Measurements from ENCODE around the gene XXYLT1. TPM values are rescaled to one million over a fixed set of nuclear protein-coding genes. Genes with fewer than 3 reads are reported as not detected.
A peak's percentile ranks its signal among the peaks of the same experiment; 100 is the strongest.

Gene XXYLT1
- total and polyA plus RNA-seq, 9 of the 15 experiments (the other 6 are each of a cell fraction or from before 2014, with no cell fraction given), result 1.9 to 18.9 (median 15.0) TPM

GRCh38 chr3:195117978-195118581 is 152.9 kb downstream of the XXYLT1 start (continued):
- TF ChIP-seq ATF7 (IDR thresholded peaks at IDR 0.05), result peak; percentile 43
- TF ChIP-seq PRMT5 (CRISPR knock-in tag; IDR thresholded peaks at IDR 0.05), result no peak
- no peak for TF ChIP-seq SAFB (IDR thresholded peaks at IDR 0.05; ENCODE audit: borderline replicate concordance, low read depth, low read length)
- no peak for TF ChIP-seq RHOXF2B (CRISPR knock-in tag; conservative IDR thresholded peaks at IDR 0.05)
- no peak for TF ChIP-seq ZNF184 (CRISPR knock-in tag; IDR thresholded peaks at IDR 0.05)
- no peak for TF ChIP-seq ARID3B (CRISPR knock-in tag; IDR thresholded peaks at IDR 0.05; ENCODE audit: borderline replicate concordance)
- no peak; the same call in 1 of the 2 replicates for TF ChIP-seq MYC (IDR thresholded peaks at IDR 0.05; ENCODE audit: low read depth, low read length)
- no peak for TF ChIP-seq MYC (CRISPR knock-in tag; IDR thresholded peaks at IDR 0.05; ENCODE audit: borderline replicate concordance, low read depth)
- 0 out of 2 replicates have a peak, but pooled peaks have one; percentile 13 for TF ChIP-seq SMC3 (conservative IDR thresholded peaks at IDR 0.05; ENCODE audit: insufficient read depth, low read depth, low read length)
- no peak for TF ChIP-seq NR2C2 (CRISPR knock-in tag; IDR thresholded peaks at IDR 0.05)
- no peak for TF ChIP-seq NR2C2 (tag; IDR thresholded peaks at IDR 0.05)
- no peak for TF ChIP-seq CREBBP (IDR thresholded peaks at IDR 0.05; ENCODE audit: low read depth, low read length)
- no peak for TF ChIP-seq ZFP36 (IDR thresholded peaks at IDR 0.05; ENCODE audit: low read depth, low read length, partially characterized antibody)
- no peak for TF ChIP-seq SIN3B (IDR thresholded peaks at IDR 0.05; ENCODE audit: low read depth)
- TF ChIP-seq TAF9B (IDR thresholded peaks at IDR 0.05; ENCODE audit: partially characterized antibody), result no peak
- peak; percentile 97 for TF ChIP-seq CBFA2T3 (IDR thresholded peaks at IDR 0.05)
- TF ChIP-seq, protein P1, sequence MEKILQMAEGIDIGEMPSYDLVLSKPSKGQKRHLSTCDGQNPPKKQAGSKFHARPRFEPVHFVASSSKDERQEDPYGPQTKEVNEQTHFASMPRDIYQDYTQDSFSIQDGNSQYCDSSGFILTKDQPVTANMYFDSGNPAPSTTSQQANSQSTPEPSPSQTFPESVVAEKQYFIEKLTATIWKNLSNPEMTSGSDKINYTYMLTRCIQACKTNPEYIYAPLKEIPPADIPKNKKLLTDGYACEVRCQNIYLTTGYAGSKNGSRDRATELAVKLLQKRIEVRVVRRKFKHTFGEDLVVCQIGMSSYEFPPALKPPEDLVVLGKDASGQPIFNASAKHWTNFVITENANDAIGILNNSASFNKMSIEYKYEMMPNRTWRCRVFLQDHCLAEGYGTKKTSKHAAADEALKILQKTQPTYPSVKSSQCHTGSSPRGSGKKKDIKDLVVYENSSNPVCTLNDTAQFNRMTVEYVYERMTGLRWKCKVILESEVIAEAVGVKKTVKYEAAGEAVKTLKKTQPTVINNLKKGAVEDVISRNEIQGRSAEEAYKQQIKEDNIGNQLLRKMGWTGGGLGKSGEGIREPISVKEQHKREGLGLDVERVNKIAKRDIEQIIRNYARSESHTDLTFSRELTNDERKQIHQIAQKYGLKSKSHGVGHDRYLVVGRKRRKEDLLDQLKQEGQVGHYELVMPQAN (IDR thresholded peaks at IDR 0.05; ENCODE audit: borderline replicate concordance), result no peak
- no peak for TF ChIP-seq HDAC6 (IDR thresholded peaks at IDR 0.05; ENCODE audit: low read depth, low read length)
- no peak for TF ChIP-seq NFE2L1 (tag; IDR thresholded peaks at IDR 0.05; ENCODE audit: borderline replicate concordance, low read depth)
- no peak for TF ChIP-seq ASH1L (IDR thresholded peaks at IDR 0.05; ENCODE audit: borderline replicate concordance, low read depth, partially characterized antibody)
- no peak for TF ChIP-seq NFYB (IDR thresholded peaks at IDR 0.05; ENCODE audit: extremely low read depth, insufficient read length)
- no peak for TF ChIP-seq EWSR1 (IDR thresholded peaks at IDR 0.05; ENCODE audit: borderline replicate concordance, low read depth, partially characterized antibody)
- TF ChIP-seq, protein P2, sequence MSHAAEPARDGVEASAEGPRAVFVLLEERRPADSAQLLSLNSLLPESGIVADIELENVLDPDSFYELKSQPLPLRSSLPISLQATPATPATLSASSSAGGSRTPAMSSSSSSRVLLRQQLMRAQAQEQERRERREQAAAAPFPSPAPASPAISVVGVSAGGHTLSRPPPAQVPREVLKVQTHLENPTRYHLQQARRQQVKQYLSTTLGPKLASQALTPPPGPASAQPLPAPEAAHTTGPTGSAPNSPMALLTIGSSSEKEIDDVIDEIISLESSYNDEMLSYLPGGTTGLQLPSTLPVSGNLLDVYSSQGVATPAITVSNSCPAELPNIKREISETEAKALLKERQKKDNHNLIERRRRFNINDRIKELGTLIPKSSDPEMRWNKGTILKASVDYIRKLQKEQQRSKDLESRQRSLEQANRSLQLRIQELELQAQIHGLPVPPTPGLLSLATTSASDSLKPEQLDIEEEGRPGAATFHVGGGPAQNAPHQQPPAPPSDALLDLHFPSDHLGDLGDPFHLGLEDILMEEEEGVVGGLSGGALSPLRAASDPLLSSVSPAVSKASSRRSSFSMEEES (CRISPR knock-in tag; IDR thresholded peaks at IDR 0.05), result no peak
- TF ChIP-seq ZBTB17 (CRISPR knock-in tag; IDR thresholded peaks at IDR 0.05), result no peak

All from K562 (cell line).